Stomach (tissue), 9 donors: ENCODE data around the gene AFAP1. TPM values are rescaled to one million over a fixed set of nuclear protein-coding genes. Genes with fewer than 3 reads are reported as not detected.

Source experiments
- DNase-seq, 2 donors: peaks; one replicate each; pipeline versions ENCODE4 v3.0.0 to v3.0.0-alpha.2; 2013 to 2019
- H3K27ac ChIP-seq, 5 donors: fragments of 200-600 bp in 4 of 5; sonication (generic) in 4 of 5; one replicate each; pipeline ENCODE4 v1.5.1; 2013 to 2019; ENCODE audit warnings: mild to moderate bottlenecking in 1 of 5, moderate library complexity in 1 of 5
- H3K27me3 ChIP-seq, 3 donors: fragments of 200-600 bp; sonication (generic); one replicate each; pipeline ENCODE4 v1.5.1; 2017 to 2019; ENCODE audit warnings: mixed run types in 1 of 3
- H3K36me3 ChIP-seq, 4 donors: fragments of 200-600 bp; sonication (generic); 1 replicate in 3 of 4; 2 replicates in 1 of 4; pipeline ENCODE4 v1.5.1; 2016 to 2019
- H3K4me1 ChIP-seq, 4 donors: fragments of 200-600 bp; sonication (generic); one replicate each; pipeline ENCODE4 v1.5.1; 2016 to 2019
- H3K4me3 ChIP-seq, 4 donors: fragments of 200-600 bp; sonication (generic) in 3 of 4; one replicate each; pipeline ENCODE4 v1.5.1; 2016 to 2019; ENCODE audit warnings: mild to moderate bottlenecking in 1 of 4
- H3K9me3 ChIP-seq, 4 donors: fragments of 200-600 bp; sonication (generic); one replicate each; pipeline ENCODE4 v1.5.1; 2016 to 2019
- CTCF ChIP-seq, 7 experiments: fragments of 450-650 bp in 4 of 7; fragments of 200-600 bp in 3 of 7; sonication (generic) in 3 of 7; IDR thresholded peaks; one replicate each; pipeline ENCODE4 v1.5.1; 2016 to 2019; ENCODE audit warnings: antibody characterized with exemption in 7 of 7, control low read depth in 2 of 7, mild to moderate bottlenecking in 1 of 7
- EP300 ChIP-seq: sonication (generic); formaldehyde crosslinking; IDR thresholded peaks from one replicate; pipeline ENCODE4 v1.6.1; 2017; ENCODE audit warnings: antibody characterized with exemption
- POLR2A ChIP-seq, 4 donors: fragments of 450-650 bp; IDR thresholded peaks; one replicate each; pipeline ENCODE4 v1.6.1; 2016; ENCODE audit warnings: antibody characterized with exemption in 4 of 4, control low read depth in 2 of 4, mild to moderate bottlenecking in 1 of 4, moderate library complexity in 1 of 4
- POLR2AphosphoS5 ChIP-seq, 3 donors: sonication (generic); formaldehyde crosslinking; IDR thresholded peaks; one replicate each; pipeline ENCODE4 v1.6.1; 2016; ENCODE audit warnings: antibody characterized with exemption in 3 of 3
- WGBS, 5 donors: extraction: QIAGEN DNeasy Blood & Tissue Kit in 3 of 5; methylation state at CpG; one replicate each; pipeline versions ENCODE4 v1.1.5 to v1.1.7; 2013 to 2018; 5-methylcytosine and 5-hydroxymethylcytosine counted together
- intact Hi-C: fragments of 100-400 bp; cut with DNase I; formaldehyde crosslinking; loops from one replicate; pipeline ENCODE4 v1.15.1; 2023; ENCODE audit warnings: low total_unique reads
- polyA plus RNA-seq, 3 donors: library from polyadenylated mRNA; stranded (reverse); fragments of 200-250 nt; gene quantifications; one replicate each; pipeline ENCODE4 v1.2.3, GENCODE V29; 2013
- total RNA-seq, 5 donors: library from RNA; depleted of rRNA; stranded (reverse); fragments of >200 nt; gene quantifications; one replicate each; pipeline versions ENCODE4 v1.1.0 to v1.2.3, GENCODE V29; 2014 to 2016
- donor health status: healthy with polysubstance abuse.
- donor health status: Bipolar disorder and iron deficiency.
- donor health status: healthy.

AFAP1 gene
- total and polyA plus RNA-seq, 8 donors = 4.1 to 88.9 (median 12.8) TPM

DNA sequence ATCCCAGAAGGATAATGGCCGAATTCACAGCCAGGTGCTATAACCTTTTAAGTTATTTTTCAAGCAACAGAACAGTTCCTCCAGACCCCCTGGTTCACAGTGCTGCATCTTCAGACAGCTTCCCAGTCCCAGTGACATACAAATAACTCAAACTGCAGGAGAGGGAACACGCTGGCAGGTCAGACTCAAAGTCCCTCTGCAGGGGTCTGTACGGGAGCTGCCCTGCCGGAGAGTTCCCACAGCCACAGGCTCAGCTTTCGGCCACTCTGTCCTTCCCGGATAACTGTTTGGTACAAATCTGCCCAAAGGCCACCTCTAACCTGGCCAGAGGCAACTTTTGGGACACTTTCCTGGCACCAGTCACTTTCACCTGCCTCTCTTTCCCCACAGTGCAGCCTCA is 230.2 kb downstream of the AFAP1 start:
- Histone ChIP-seq H3K4me3 (no peak overlapping the region), H3K9me3 (peaks cover 0 to 7% (median 3%) of the 10 kb centered on the region in 4 donors), H3K27ac (no peak overlapping the region), H3K4me1 (no peaks in the 10 kb centered on the region), H3K27me3 (no peaks in the 10 kb centered on the region), H3K36me3 (peaks cover 0 to 5% (median 0%) of the 10 kb centered on the region in 4 donors)
- DNase-seq = no peak
- TF ChIP-seq POLR2A (IDR thresholded peaks at IDR 0.05) = no peak
- TF ChIP-seq CTCF (IDR thresholded peaks at IDR 0.05) = no peak
- no peak for TF ChIP-seq POLR2AphosphoS5 (IDR thresholded peaks at IDR 0.05)
- no peak for TF ChIP-seq EP300
- intact Hi-C loops = no loop called here
- 81 to 91% (median 86%) methylated on average over 6 of the region's 6 CpGs for WGBS, 5 donors

GRCh38 chr4:7708981-7709380 is 230.7 kb downstream of the AFAP1 start:
- intact Hi-C loops = no loop called here
- Histone ChIP-seq H3K36me3 (peaks cover 0 to 3% (median 0%) of the 10 kb centered on the region in 4 donors), H3K27me3 (no peaks in the 10 kb centered on the region), H3K4me1 (no peaks in the 10 kb centered on the region), H3K4me3 (no peak overlapping the region), H3K9me3 (peaks cover 0 to 2% (median under 1%) of the 10 kb centered on the region in 4 donors), H3K27ac (no peak overlapping the region)
- DNase-seq = no peak
- TF ChIP-seq POLR2A (IDR thresholded peaks at IDR 0.05) (no peak), EP300 (no peak), POLR2AphosphoS5 (IDR thresholded peaks at IDR 0.05) (no peak), CTCF (IDR thresholded peaks at IDR 0.05) (no peak)
- WGBS, 5 donors = 40 to 53% (median 51%) methylated on average over 13 to 15 of the region's 15 CpGs

Other genes starting within 250 kb of the AFAP1 start
- 10 to 100 TPM in 2 of 5 donors, 1 to 10 TPM in 3; 3.1 to 28.0 (median 9.4) TPM for gene ABLIM2, start 219.0 kb upstream of the AFAP1 start, total RNA-seq
- 1 to 10 TPM; 2.3 to 5.8 (median 2.4) TPM for gene ABLIM2, start 219.0 kb upstream of the AFAP1 start, polyA plus RNA-seq